GM23338 (cell line): ENCODE results near the gene GAPDH. TPM values are rescaled to one million over a fixed set of nuclear protein-coding genes. Genes with fewer than 3 reads are reported as not detected.

Experiments used
- ATAC-seq: fragments of 200-7000 bp; cut with Tn5 transposase; 3 replicates; pipeline ENCODE4 v1.9.1; 2020
- DNase-seq: peaks from one replicate; pipeline ENCODE4 v3.0.0-alpha.2; 2015; ENCODE audit warnings: low spot score
- H2AFZ ChIP-seq: fragments of 200-600 bp; sonication (generic); 2 replicates; pipeline ENCODE4 v1.8.0; 2016; ENCODE audit warnings: antibody characterized with exemption, mild to moderate bottlenecking, moderate library complexity
- H3F3A ChIP-seq: fragments of 200-600 bp; sonication (generic); replicated peaks from 2 replicates; pipeline ENCODE4 v1.8.0; 2017; ENCODE audit warnings: antibody characterized with exemption, mixed run types, low read depth
- H3K27ac ChIP-seq: fragments of 200-600 bp; sonication (generic); 2 replicates; pipeline ENCODE4 v1.6.1; 2016; ENCODE audit warnings: low read depth
- H3K27me3 ChIP-seq: fragments of 200-600 bp; sonication (generic); 2 replicates; pipeline ENCODE4 v1.8.0; 2016; ENCODE audit warnings: mild to moderate bottlenecking, mixed run types, moderate library complexity; ENCODE audit not compliant: insufficient read depth
- H3K36me3 ChIP-seq: fragments of 200-600 bp; sonication (generic); 2 replicates; pipeline ENCODE4 v1.8.0; 2016; ENCODE audit warnings: mild to moderate bottlenecking; ENCODE audit not compliant: insufficient read depth
- H3K4me1 ChIP-seq: fragments of 200-600 bp; sonication (generic); 2 replicates; pipeline ENCODE4 v1.8.0; 2016; ENCODE audit warnings: mild to moderate bottlenecking, moderate library complexity; ENCODE audit not compliant: insufficient read depth
- H3K4me2 ChIP-seq: fragments of 200-600 bp; sonication (generic); 2 replicates; pipeline ENCODE4 v1.7.1; 2017; ENCODE audit warnings: mixed run types
- H3K4me3 ChIP-seq: fragments of 200-600 bp; sonication (generic); 2 replicates; pipeline ENCODE4 v1.6.1; 2016; ENCODE audit warnings: mixed run types
- H3K79me2 ChIP-seq: fragments of 200-600 bp; sonication (generic); replicated peaks from 2 replicates; pipeline ENCODE4 v1.8.0; 2017; ENCODE audit warnings: mild to moderate bottlenecking; ENCODE audit not compliant: insufficient read depth
- H3K9me2 ChIP-seq: fragments of 200-600 bp; sonication (generic); 2 replicates; pipeline ENCODE4 v1.8.0; 2017; ENCODE audit not compliant: insufficient read depth
- H4K20me1 ChIP-seq: fragments of 200-600 bp; sonication (generic); replicated peaks from 2 replicates; pipeline ENCODE4 v1.8.0; 2017; ENCODE audit warnings: mild to moderate bottlenecking; ENCODE audit not compliant: insufficient read depth
- H3K27ac Mint-ChIP-seq: 2 replicates; pipeline ENCODE4 v1.8.0; 2020; ENCODE audit warnings: inconsistent platforms, mild to moderate bottlenecking, moderate library complexity, mixed read lengths
- H3K27me3 Mint-ChIP-seq: 3 replicates; pipeline ENCODE4 v1.8.0; 2022; ENCODE audit warnings: low read depth, mild to moderate bottlenecking, moderate library complexity, mixed read lengths, inconsistent platforms; ENCODE audit not compliant: insufficient read depth, poor library complexity
- H3K36me3 Mint-ChIP-seq: 3 replicates; pipeline ENCODE4 v1.8.0; 2021; ENCODE audit warnings: low read depth, mild to moderate bottlenecking, inconsistent platforms, moderate library complexity, mixed read lengths
- H3K4me1 Mint-ChIP-seq: 3 replicates; pipeline ENCODE4 v1.8.0; 2020; ENCODE audit warnings: mild to moderate bottlenecking, inconsistent platforms, mixed read lengths
- H3K4me3 Mint-ChIP-seq: 3 replicates; pipeline ENCODE4 v1.8.0; 2021; ENCODE audit warnings: moderate library complexity, mild to moderate bottlenecking, inconsistent platforms, mixed read lengths
- H3K9me3 Mint-ChIP-seq: 3 replicates; pipeline ENCODE4 v1.8.0; 2020; ENCODE audit warnings: moderate library complexity, mild to moderate bottlenecking, inconsistent platforms, mixed read lengths
- CREB1 ChIP-seq: fragments of 250-450 bp; sonication (Bioruptor Pico); IDR thresholded peaks from 2 replicates; pipeline ENCODE4 v1.5.0; 2020; ENCODE audit warnings: low read depth, mild to moderate bottlenecking, moderate library complexity
- ETS1 ChIP-seq: IDR thresholded peaks from 2 replicates; pipeline ENCODE4 v1.6.1; 2016; ENCODE audit warnings: antibody characterized with exemption
- EZH2 ChIP-seq: fragments of 200-600 bp; sonication (generic); IDR thresholded peaks from one replicate; pipeline ENCODE4 v1.8.0; 2017; ENCODE audit warnings: antibody characterized with exemption, mild to moderate bottlenecking, low read depth; ENCODE audit not compliant: unreplicated experiment
- EZH2phosphoT487 ChIP-seq: fragments of 200-600 bp; sonication (generic); IDR thresholded peaks from one replicate; pipeline ENCODE4 v1.8.1; 2018; ENCODE audit warnings: antibody characterized with exemption; ENCODE audit not compliant: unreplicated experiment
- JUNB ChIP-seq: IDR thresholded peaks from one replicate; pipeline ENCODE4 v1.6.1; 2016; ENCODE audit warnings: antibody characterized with exemption; ENCODE audit not compliant: unreplicated experiment
- NANOG ChIP-seq: IDR thresholded peaks from 2 replicates; pipeline ENCODE4 v1.6.1; 2016; ENCODE audit warnings: antibody characterized with exemption, borderline replicate concordance
- POLR2AphosphoS5 ChIP-seq: IDR thresholded peaks from 2 replicates; pipeline ENCODE4 v1.6.1; 2016; ENCODE audit warnings: antibody characterized with exemption, low read depth
- REST ChIP-seq: IDR thresholded peaks from one replicate; pipeline ENCODE4 v1.6.1; 2018; ENCODE audit warnings: antibody characterized with exemption; ENCODE audit not compliant: unreplicated experiment
- STAT1 ChIP-seq: IDR thresholded peaks from one replicate; pipeline ENCODE4 v1.6.1; 2016; ENCODE audit warnings: antibody characterized with exemption; ENCODE audit not compliant: unreplicated experiment
- ZNF114 ChIP-seq: fragments of 250-450 bp; sonication (Bioruptor Pico); IDR thresholded peaks from 2 replicates; pipeline ENCODE4 v1.5.0; 2020; ENCODE audit warnings: mild to moderate bottlenecking, moderate library complexity
- ZNF331 ChIP-seq: fragments of 250-450 bp; sonication (Bioruptor Pico); IDR thresholded peaks from 2 replicates; pipeline ENCODE4 v1.5.0; 2020; ENCODE audit warnings: low read depth, mild to moderate bottlenecking, moderate library complexity
- polyA plus RNA-seq: library from polyadenylated mRNA; unstranded; fragments of >200 nt; fragmentation: Nextera tagmentation; extraction: Ambion mirVana; gene quantifications from 2 replicates; pipeline ENCODE4 v1.2.1, GENCODE V29; 2016
- total RNA-seq: library from RNA; depleted of rRNA; stranded (reverse); fragments of >200 nt; shearing (Covaris generic); gene quantifications from 2 replicates; pipeline ENCODE4 v1.2.3, GENCODE V29; 2014
- TF ChIP-seq, protein P1 (sequence below), 2 experiments: fragments of 200-600 bp in 1 of 2; sonication (generic) in 1 of 2; conservative IDR thresholded peaks; 2 replicates each; pipeline versions ENCODE4 v1.5.1 to v1.6.1; 2016 to 2017; ENCODE audit warnings: antibody characterized with exemption in 2 of 2, low read depth in 2 of 2, mild to moderate bottlenecking in 2 of 2, moderate library complexity in 1 of 2
- TF ChIP-seq, protein P2 (sequence below): fragments of 250-450 bp; sonication (Bioruptor Pico); IDR thresholded peaks from 2 replicates; pipeline ENCODE4 v1.5.0; 2020; ENCODE audit warnings: mild to moderate bottlenecking, moderate library complexity

GAPDH gene
- total and polyA plus RNA-seq, 2 experiments from 2014 or later, result 5,853 to 6,219 TPM

GRCh38 chr12:6548556-6548955 is 14.2 kb downstream of the GAPDH start:
- DNase-seq (no peak), ATAC-seq (no peak)
- Mint-ChIP-seq H3K27ac (no peak overlapping the region), H3K9me3 (no peaks in the 10 kb centered on the region), H3K4me3 (no peak overlapping the region), H3K36me3 (peaks cover 50% of the 10 kb centered on the region), H3K27me3 (peaks cover 8% of the 10 kb centered on the region), H3K4me1 (peaks cover 23% of the 10 kb centered on the region)
- TF ChIP-seq REST (no peak), ZNF331 (CRISPR knock-in tag) (no peak), ETS1 (no peak), STAT1 (no peak), CREB1 (CRISPR knock-in tag) (no peak), JUNB (no peak), POLR2AphosphoS5 (no peak), EZH2phosphoT487 (no peak), NANOG (no peak), EZH2 (no peak), ZNF114 (CRISPR knock-in tag) (no peak)
- TF ChIP-seq, protein P1, sequence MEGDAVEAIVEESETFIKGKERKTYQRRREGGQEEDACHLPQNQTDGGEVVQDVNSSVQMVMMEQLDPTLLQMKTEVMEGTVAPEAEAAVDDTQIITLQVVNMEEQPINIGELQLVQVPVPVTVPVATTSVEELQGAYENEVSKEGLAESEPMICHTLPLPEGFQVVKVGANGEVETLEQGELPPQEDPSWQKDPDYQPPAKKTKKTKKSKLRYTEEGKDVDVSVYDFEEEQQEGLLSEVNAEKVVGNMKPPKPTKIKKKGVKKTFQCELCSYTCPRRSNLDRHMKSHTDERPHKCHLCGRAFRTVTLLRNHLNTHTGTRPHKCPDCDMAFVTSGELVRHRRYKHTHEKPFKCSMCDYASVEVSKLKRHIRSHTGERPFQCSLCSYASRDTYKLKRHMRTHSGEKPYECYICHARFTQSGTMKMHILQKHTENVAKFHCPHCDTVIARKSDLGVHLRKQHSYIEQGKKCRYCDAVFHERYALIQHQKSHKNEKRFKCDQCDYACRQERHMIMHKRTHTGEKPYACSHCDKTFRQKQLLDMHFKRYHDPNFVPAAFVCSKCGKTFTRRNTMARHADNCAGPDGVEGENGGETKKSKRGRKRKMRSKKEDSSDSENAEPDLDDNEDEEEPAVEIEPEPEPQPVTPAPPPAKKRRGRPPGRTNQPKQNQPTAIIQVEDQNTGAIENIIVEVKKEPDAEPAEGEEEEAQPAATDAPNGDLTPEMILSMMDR (conservative IDR thresholded peaks at IDR 0.05; ENCODE audit: low read depth in 2 of 2), result no peak
- TF ChIP-seq, protein P2, sequence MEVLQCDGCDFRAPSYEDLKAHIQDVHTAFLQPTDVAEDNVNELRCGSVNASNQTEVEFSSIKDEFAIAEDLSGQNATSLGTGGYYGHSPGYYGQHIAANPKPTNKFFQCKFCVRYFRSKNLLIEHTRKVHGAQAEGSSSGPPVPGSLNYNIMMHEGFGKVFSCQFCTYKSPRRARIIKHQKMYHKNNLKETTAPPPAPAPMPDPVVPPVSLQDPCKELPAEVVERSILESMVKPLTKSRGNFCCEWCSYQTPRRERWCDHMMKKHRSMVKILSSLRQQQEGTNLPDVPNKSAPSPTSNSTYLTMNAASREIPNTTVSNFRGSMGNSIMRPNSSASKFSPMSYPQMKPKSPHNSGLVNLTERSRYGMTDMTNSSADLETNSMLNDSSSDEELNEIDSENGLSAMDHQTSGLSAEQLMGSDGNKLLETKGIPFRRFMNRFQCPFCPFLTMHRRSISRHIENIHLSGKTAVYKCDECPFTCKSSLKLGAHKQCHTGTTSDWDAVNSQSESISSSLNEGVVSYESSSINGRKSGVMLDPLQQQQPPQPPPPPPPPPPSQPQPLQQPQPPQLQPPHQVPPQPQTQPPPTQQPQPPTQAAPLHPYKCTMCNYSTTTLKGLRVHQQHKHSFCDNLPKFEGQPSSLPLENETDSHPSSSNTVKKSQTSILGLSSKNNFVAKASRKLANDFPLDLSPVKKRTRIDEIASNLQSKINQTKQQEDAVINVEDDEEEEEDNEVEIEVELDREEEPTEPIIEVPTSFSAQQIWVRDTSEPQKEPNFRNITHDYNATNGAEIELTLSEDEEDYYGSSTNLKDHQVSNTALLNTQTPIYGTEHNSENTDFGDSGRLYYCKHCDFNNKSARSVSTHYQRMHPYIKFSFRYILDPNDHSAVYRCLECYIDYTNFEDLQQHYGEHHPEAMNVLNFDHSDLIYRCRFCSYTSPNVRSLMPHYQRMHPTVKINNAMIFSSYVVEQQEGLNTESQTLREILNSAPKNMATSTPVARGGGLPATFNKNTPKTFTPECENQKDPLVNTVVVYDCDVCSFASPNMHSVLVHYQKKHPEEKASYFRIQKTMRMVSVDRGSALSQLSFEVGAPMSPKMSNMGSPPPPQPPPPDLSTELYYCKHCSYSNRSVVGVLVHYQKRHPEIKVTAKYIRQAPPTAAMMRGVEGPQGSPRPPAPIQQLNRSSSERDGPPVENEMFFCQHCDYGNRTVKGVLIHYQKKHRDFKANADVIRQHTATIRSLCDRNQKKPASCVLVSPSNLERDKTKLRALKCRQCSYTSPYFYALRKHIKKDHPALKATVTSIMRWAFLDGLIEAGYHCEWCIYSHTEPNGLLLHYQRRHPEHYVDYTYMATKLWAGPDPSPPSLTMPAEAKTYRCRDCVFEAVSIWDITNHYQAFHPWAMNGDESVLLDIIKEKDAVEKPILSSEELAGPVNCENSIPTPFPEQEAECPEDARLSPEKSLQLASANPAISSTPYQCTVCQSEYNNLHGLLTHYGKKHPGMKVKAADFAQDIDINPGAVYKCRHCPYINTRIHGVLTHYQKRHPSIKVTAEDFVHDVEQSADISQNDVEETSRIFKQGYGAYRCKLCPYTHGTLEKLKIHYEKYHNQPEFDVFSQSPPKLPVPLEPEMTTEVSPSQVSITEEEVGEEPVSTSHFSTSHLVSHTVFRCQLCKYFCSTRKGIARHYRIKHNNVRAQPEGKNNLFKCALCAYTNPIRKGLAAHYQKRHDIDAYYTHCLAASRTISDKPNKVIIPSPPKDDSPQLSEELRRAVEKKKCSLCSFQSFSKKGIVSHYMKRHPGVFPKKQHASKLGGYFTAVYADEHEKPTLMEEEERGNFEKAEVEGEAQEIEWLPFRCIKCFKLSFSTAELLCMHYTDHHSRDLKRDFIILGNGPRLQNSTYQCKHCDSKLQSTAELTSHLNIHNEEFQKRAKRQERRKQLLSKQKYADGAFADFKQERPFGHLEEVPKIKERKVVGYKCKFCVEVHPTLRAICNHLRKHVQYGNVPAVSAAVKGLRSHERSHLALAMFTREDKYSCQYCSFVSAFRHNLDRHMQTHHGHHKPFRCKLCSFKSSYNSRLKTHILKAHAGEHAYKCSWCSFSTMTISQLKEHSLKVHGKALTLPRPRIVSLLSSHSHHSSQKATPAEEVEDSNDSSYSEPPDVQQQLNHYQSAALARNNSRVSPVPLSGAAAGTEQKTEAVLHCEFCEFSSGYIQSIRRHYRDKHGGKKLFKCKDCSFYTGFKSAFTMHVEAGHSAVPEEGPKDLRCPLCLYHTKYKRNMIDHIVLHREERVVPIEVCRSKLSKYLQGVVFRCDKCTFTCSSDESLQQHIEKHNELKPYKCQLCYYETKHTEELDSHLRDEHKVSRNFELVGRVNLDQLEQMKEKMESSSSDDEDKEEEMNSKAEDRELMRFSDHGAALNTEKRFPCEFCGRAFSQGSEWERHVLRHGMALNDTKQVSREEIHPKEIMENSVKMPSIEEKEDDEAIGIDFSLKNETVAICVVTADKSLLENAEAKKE (CRISPR knock-in tag), result no peak
- H3K9me2 ChIP-seq, result no peaks in the 10 kb centered on the region
- H3K36me3 ChIP-seq, result peaks cover 10% of the 10 kb centered on the region
- H3K79me2 ChIP-seq, result peaks cover 21% of the 10 kb centered on the region
- H3F3A ChIP-seq, result 0 out of 2 replicates have a peak, but pooled peaks cover 3% of the 10 kb centered on the region
- peaks cover 16% of the 10 kb centered on the region; the same call in 1 of the 2 replicates for H4K20me1 ChIP-seq
- no peaks in the 10 kb centered on the region; the same call in 1 of the 2 replicates for H3K4me1 ChIP-seq
- no peak overlapping the region for H2AFZ ChIP-seq
- no peak overlapping the region for H3K27ac ChIP-seq
- H3K4me3 ChIP-seq, result no peak overlapping the region
- no peaks in the 10 kb centered on the region for H3K27me3 ChIP-seq
- no peak overlapping the region for H3K4me2 ChIP-seq
